Heart right ventricle (tissue), 16 donors: Measurements from ENCODE around the gene LGR4. TPM values are rescaled to one million over a fixed set of nuclear protein-coding genes. Genes with fewer than 3 reads are reported as not detected.

Experiments used
- ATAC-seq, 8 donors: fragments of 200-7000 bp; cut with Tn5 transposase; one replicate each; pipeline ENCODE4 v1.9.1; 2020; ENCODE audit warnings: mild to moderate bottlenecking in 8 of 8, moderate library complexity in 8 of 8, moderate number of reproducible peaks in 1 of 8
- DNase-seq, 2 donors: peaks; one replicate each; pipeline ENCODE4 v3.0.0-alpha.2; 2020
- H3K27ac ChIP-seq, 10 donors: fragments of 200-600 bp; sonication (generic) in 2 of 10; one replicate each; pipeline versions ENCODE4 v1.5.0 to v1.8.0; 2020 to 2022; ENCODE audit warnings: mild to moderate bottlenecking in 3 of 10
- H3K27me3 ChIP-seq, 7 donors: fragments of 200-600 bp; one replicate each; pipeline ENCODE4 v1.8.0; 2021 to 2022; ENCODE audit warnings: mild to moderate bottlenecking in 2 of 7
- H3K36me3 ChIP-seq, 9 donors: fragments of 200-600 bp; sonication (generic) in 1 of 9; one replicate each; pipeline versions ENCODE4 v1.5.0 to v1.8.0; 2020 to 2022; ENCODE audit warnings: mild to moderate bottlenecking in 2 of 9
- H3K4me1 ChIP-seq, 9 donors: fragments of 200-600 bp; sonication (generic) in 1 of 9; one replicate each; pipeline versions ENCODE4 v1.5.0 to v1.8.0; 2020 to 2022; ENCODE audit warnings: mild to moderate bottlenecking in 4 of 9
- H3K4me3 ChIP-seq, 10 donors: fragments of 200-600 bp; sonication (generic) in 2 of 10; one replicate each; pipeline versions ENCODE4 v1.5.0 to v1.8.0; 2020 to 2022; ENCODE audit warnings: mild to moderate bottlenecking in 7 of 10, moderate library complexity in 2 of 10
- H3K9me3 ChIP-seq, 11 donors: fragments of 200-600 bp in 10 of 11; sonication (generic) in 2 of 11; one replicate each; pipeline versions ENCODE4 v1.5.0 to v1.8.0; 2013 to 2022; ENCODE audit warnings: mild to moderate bottlenecking in 2 of 11, control low read depth in 1 of 11, moderate library complexity in 1 of 11
- CTCF ChIP-seq, 9 donors: fragments of 200-600 bp; sonication (generic) in 2 of 9; IDR thresholded peaks; one replicate each; pipeline versions ENCODE4 v1.5.0 to v1.8.0; 2021 to 2022; ENCODE audit warnings: antibody characterized with exemption in 9 of 9, mild to moderate bottlenecking in 5 of 9, moderate library complexity in 1 of 9
- WGBS, 2 donors: extraction: QIAGEN DNeasy Blood & Tissue Kit; methylation state at CpG; one replicate each; pipeline ENCODE4 v1.1.7; 2013; ENCODE audit warnings: inconsistent platforms in 1 of 2; 5-methylcytosine and 5-hydroxymethylcytosine counted together
- intact Hi-C, 10 donors: fragments of 100-400 bp; cut with DNase I; formaldehyde crosslinking; loops; one replicate each; pipeline versions ENCODE4 v1.11.1 to v1.14.2; 2022
- polyA plus RNA-seq, 2 donors: library from polyadenylated mRNA; stranded (reverse); fragments of 200-250 nt; gene quantifications; one replicate each; pipeline ENCODE4 v1.2.3, GENCODE V29; 2013
- total RNA-seq, 10 donors: library from RNA; stranded (reverse); fragmentation: NEBNext Ultra II Directional in 3 of 10; extraction: Animal tissue kit (Norgen Biotek cat#: 25700) in 3 of 10; gene quantifications; one replicate each; pipeline versions ENCODE4 v1.2.1 to v1.2.4, GENCODE V29; 2021 to 2023
- donor health status: Arrhythmogenic right ventricular cardiomyopathy.
- donor health status: ischemic (EF 13 %, LVEDD 7.1; RV severe dilation, severe dysfunction).
- donor health status: healthy with polysubstance abuse.
- donor health status: DM: no; HTN: yes; CAD: no.
- donor health status: DM: no; HTN: no; CAD: no.
- donor health status: ischemic (EF 25% LVEDD 6.9; RV normal size, moderate dysfunction).
- donor health status: ischemic (EF 25% LVEDD 5.7; RV mildly dilated, moderate dysfunction).
- donor health status: healthy.
- donor health status: DM: yes; HTN: yes; CAD: no.
- donor health status: Ischemic cardiomyopathy.
- donor health status: ischemic (EF 35%, LVEDD 5.7; RV mildly dilated, moderate dysfunction).
- donor health status: nonischemic (EF 11% LVEDD 7.7; RV severe dilation, severe dysfunction).
- donor health status: DM: yes; HTN: yes; CAD: no.
- donor health status: PGD.
- donor health status: ischemic (EF 29% LVEDD 5.4; RV normal size, mild dysfunction).
- donor health status: nonischemic (EF 23%, LVEDD 6.1; RV moderate dilation, normal function).

Gene LGR4
- total and polyA plus RNA-seq, 12 donors = 6.0 to 41.0 (median 21.7) TPM

- intact Hi-C loops = loop anchor here in 1 of 10 donors (5.0 kb wide), 1 partner anchor 46 kb away; no protein-coding TSS in a partner anchor
These were observed 51.6 kb downstream of the LGR4 start for GRCh38 chr11:27420722-27421572.

GRCh38 chr11:27420217-27420616, 52.4 kb downstream of the LGR4 start:
- Histone ChIP-seq H3K36me3 (no peaks in the 10 kb centered on the region), H3K9me3 (peaks cover 0 to 9% (median 0%) of the 10 kb centered on the region in 11 donors), H3K27ac (peak overlapping the region in 1 of 10 donors; percentile 13), H3K4me1 (peaks cover 0 to 30% (median 11%) of the 10 kb centered on the region in 9 donors), H3K27me3 (no peaks in the 10 kb centered on the region), H3K4me3 (no peak overlapping the region)
- TF ChIP-seq CTCF (IDR thresholded peaks at IDR 0.05) = no peak
- ATAC-seq (no peak), DNase-seq (no peak)
- WGBS, 2 donors = 90 to 94% methylated on average over 4 of the region's 4 CpGs
- intact Hi-C loops = loop anchor here in 1 of 10 donors (5.0 kb wide), 1 partner anchor 47 kb away; no protein-coding TSS in a partner anchor

More at GRCh38 chr11:27420722-27421572, 51.6 kb downstream of the LGR4 start:
- no peak overlapping the region for H3K4me3 ChIP-seq
- H3K27ac ChIP-seq = peak overlapping the region in 8 of 10 donors; percentile 8 to 64 (median 51)
- WGBS, 2 donors = 61 to 82% methylated on average over 4 of the region's 4 CpGs
- H3K36me3 ChIP-seq = no peaks in the 10 kb centered on the region
- peaks cover 0 to 9% (median 0%) of the 10 kb centered on the region in 11 donors for H3K9me3 ChIP-seq
- H3K4me1 ChIP-seq = peaks cover 0 to 30% (median 11%) of the 10 kb centered on the region in 9 donors
- ATAC-seq (no peak), DNase-seq (no peak)
- no peaks in the 10 kb centered on the region for H3K27me3 ChIP-seq
- no peak for TF ChIP-seq CTCF (IDR thresholded peaks at IDR 0.05)

DNA sequence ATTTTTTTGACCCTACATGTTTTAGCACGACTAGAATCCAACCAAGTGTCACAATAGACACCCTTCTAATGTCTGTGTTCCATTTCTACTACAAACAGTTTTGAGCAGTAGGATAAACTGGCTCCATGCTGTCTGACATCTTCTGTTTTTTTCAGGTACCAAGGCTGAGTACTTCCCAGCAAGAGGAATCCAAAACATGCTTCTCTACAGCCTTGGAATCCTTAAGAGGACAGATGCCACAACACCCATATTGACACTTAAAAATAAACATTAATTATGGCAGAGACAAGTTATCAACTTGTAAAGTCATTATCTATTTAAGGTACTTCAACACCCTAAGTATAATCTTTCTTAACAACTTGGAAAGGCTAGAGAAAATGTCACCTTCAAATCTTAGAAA, 54.2 kb downstream of the LGR4 start:
- no peaks in the 10 kb centered on the region for H3K27me3 ChIP-seq
- peaks cover 0 to 9% (median 0%) of the 10 kb centered on the region in 11 donors for H3K9me3 ChIP-seq
- intact Hi-C loops = no loop called here
- no peak for DNase-seq
- H3K36me3 ChIP-seq = no peaks in the 10 kb centered on the region
- no peak for TF ChIP-seq CTCF (IDR thresholded peaks at IDR 0.05)
- peaks cover 0 to 41% (median 11%) of the 10 kb centered on the region in 9 donors for H3K4me1 ChIP-seq
- no peak overlapping the region for H3K4me3 ChIP-seq
- H3K27ac ChIP-seq = no peak overlapping the region
- ATAC-seq = no peak
- 19 to 38% methylated on average over 1 of the region's 1 CpG for WGBS, 2 donors

DNA sequence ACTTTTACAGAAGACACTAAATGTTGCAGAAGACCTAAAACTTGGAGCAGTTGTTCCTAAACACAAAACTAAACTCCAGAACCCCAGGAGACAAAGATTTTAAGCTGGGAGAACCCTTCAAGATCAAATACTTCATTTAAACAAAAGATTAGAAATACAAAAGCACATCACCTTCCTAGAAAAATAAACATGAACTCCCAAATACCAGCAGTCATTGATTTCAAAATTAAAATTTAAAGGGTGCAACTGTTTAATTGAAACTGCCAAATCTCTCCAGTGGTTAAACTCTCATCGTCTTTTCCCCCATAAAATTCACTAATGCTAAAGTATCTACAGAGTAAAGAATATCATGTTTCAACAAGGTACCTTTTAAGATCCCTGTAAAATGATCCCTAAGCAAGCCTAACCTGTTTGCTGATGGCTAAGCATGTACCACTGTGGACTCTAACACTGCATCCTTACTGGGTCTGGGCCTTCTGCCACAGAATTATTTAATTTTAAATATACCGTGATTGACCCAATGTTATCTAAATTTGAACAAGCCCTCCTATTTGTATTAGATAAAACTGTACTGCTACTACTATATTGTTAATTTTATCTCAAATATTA, 55.9 kb downstream of the LGR4 start:
- DNase-seq = no peak
- Histone ChIP-seq H3K27me3 (no peaks in the 10 kb centered on the region), H3K4me3 (no peak overlapping the region), H3K36me3 (no peaks in the 10 kb centered on the region), H3K9me3 (peaks cover 0 to 9% (median 0%) of the 10 kb centered on the region in 11 donors), H3K4me1 (peaks cover 0 to 41% (median 10%) of the 10 kb centered on the region in 9 donors), H3K27ac (no peak overlapping the region)
- no peak for ATAC-seq
- TF ChIP-seq CTCF (IDR thresholded peaks at IDR 0.05) = no peak
- 59 to 62% methylated on average over 2 of the region's 2 CpGs for WGBS, 2 donors
- intact Hi-C loops = no loop called here
